Sigmoid colon (tissue), 4 donors: Measurements from ENCODE around the gene SLC19A1.

Experiments
- CTCF ChIP-seq, 4 experiments: fragments of 450-650 bp in 3 of 4; fragments of 200-600 bp in 1 of 4; IDR thresholded peaks; one replicate each; pipeline ENCODE4 v1.5.1; 2016 to 2019; ENCODE audit warnings: antibody characterized with exemption in 4 of 4, mild to moderate bottlenecking in 3 of 4, moderate library complexity in 2 of 4
- EP300 ChIP-seq, 4 donors: sonication (generic); formaldehyde crosslinking; IDR thresholded peaks; one replicate each; pipeline ENCODE4 v1.6.1; 2017; ENCODE audit warnings: antibody characterized with exemption in 4 of 4
- POLR2A ChIP-seq, 2 donors: fragments of 450-650 bp; IDR thresholded peaks; one replicate each; pipeline ENCODE4 v1.6.1; 2016; ENCODE audit warnings: antibody characterized with exemption in 2 of 2, mild to moderate bottlenecking in 2 of 2, moderate library complexity in 2 of 2

DNA sequence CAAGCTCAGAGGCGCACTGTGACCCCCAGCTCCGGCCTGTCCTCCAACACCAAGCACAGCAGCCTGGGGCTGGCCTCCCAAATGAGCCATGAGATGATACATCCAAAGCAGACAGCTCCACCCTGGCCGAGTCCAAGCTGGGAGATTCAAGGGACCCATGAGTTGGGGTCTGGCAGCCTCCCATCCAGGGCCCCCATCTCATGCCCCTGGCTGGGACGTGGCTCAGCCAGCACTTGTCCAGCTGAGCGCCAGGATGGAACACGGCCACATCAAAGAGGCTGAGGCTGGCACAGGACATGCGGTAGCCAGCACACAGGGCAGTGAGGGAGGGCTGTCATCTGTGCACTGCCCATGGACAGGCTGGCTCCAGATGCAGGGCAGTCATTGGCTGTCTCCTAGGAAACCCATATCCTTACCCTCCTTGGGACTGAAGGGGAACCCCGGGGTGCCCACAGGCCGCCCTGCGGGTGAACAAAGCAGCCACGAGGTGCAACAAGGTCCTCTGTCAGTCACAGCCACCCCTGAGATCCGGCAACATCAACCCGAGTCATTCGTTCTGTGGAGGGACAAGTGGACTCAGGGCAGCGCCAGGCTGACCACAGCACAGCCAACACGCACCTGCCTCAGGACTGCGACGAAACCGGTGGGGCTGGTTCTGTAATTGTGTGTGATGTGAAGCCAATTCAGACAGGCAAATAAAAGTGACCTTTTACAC is 29.1 kb downstream of the SLC19A1 start:
- TF ChIP-seq CTCF (IDR thresholded peaks at IDR 0.05) = no peak
- TF ChIP-seq POLR2A (IDR thresholded peaks at IDR 0.05) = no peak
- no peak for TF ChIP-seq EP300 (IDR thresholded peaks at IDR 0.05)
